Kidney epithelial cell (primary cell): ENCODE measurements around the gene PAX4. TPM values are rescaled to one million over a fixed set of nuclear protein-coding genes. Genes with fewer than 3 reads are reported as not detected.

Source experiments
- DNase-seq: peaks from one replicate; pipeline ENCODE4 v3.0.0-alpha.2; 2010; ENCODE audit warnings: low read depth
- H3K27me3 ChIP-seq: 2 replicates; pipeline ENCODE4 v1.6.0; 2011; ENCODE audit warnings: low read length; ENCODE audit not compliant: control insufficient read depth, insufficient read depth
- H3K36me3 ChIP-seq: 2 replicates; pipeline ENCODE4 v1.5.1; 2011; ENCODE audit warnings: low read length; ENCODE audit not compliant: control insufficient read depth, insufficient read depth
- H3K4me3 ChIP-seq: 2 replicates; pipeline ENCODE4 v1.5.1; 2011; ENCODE audit warnings: low read depth, mild to moderate bottlenecking, control low read depth, low read length
- CTCF ChIP-seq: IDR thresholded peaks from 2 replicates; pipeline ENCODE4 v1.5.1; 2011; ENCODE audit warnings: mild to moderate bottlenecking, moderate library complexity, low read length, control low read depth, inconsistent platforms; ENCODE audit not compliant: insufficient read depth, poor library complexity, severe bottlenecking
- total RNA-seq: library from RNA; depleted of rRNA; stranded (reverse); fragments of >200 nt; gene quantifications from 2 replicates; pipeline ENCODE4 v1.2.3, GENCODE V29; 2015

The PAX4 gene
- total RNA-seq, 1 donor from 2014 or later, result not detected

- DNase-seq, result no peak
- no peak overlapping the region for H3K4me3 ChIP-seq
- no peak for TF ChIP-seq CTCF
- no peaks in the 10 kb centered on the region for H3K36me3 ChIP-seq
- H3K27me3 ChIP-seq, result no peaks in the 10 kb centered on the region
These were observed 39.6 kb upstream of the PAX4 start for GRCh38 chr7:127657500-127657899.

- H3K4me3 ChIP-seq, result no peak overlapping the region
- no peaks in the 10 kb centered on the region for H3K36me3 ChIP-seq
- no peak for DNase-seq
- TF ChIP-seq CTCF, result no peak
- no peaks in the 10 kb centered on the region for H3K27me3 ChIP-seq
These were observed 37.8 kb upstream of the PAX4 start for GRCh38 chr7:127655720-127656119.

- DNase-seq, result no peak
- TF ChIP-seq CTCF, result no peak
- no peak overlapping the region for H3K4me3 ChIP-seq
- no peaks in the 10 kb centered on the region for H3K27me3 ChIP-seq
- no peaks in the 10 kb centered on the region for H3K36me3 ChIP-seq
These were observed 36.8 kb upstream of the PAX4 start for GRCh38 chr7:127654404-127655394.

- Histone ChIP-seq H3K4me3 (peak overlapping the region; percentile 64), H3K27me3 (no peaks in the 10 kb centered on the region), H3K36me3 (no peaks in the 10 kb centered on the region)
- no peak for DNase-seq
- TF ChIP-seq CTCF, result no peak
These were observed 35.5 kb upstream of the PAX4 start for GRCh38 chr7:127653396-127653795.

GRCh38 chr7:127652333-127653248 is 34.6 kb upstream of the PAX4 start:
- TF ChIP-seq CTCF, result no peak
- no peak for DNase-seq
- no peaks in the 10 kb centered on the region for H3K27me3 ChIP-seq
- H3K4me3 ChIP-seq, result peak overlapping the region; percentile 64
- H3K36me3 ChIP-seq, result no peaks in the 10 kb centered on the region
